ENCODE data around the gene KRT73.

Gene KRT73

GRCh38 chr12:52618216-52618615 lies at the start of gene KRT73:
Gene KRT73 (minus strand): TSS chr12:52618559. CDS start chr12:52618524, 35 bp downstream.
- no peak for FAIRE-seq
- DNase-seq (ENCODE audit: low spot score): no peak

- DNase-seq (ENCODE audit: low spot score): no peak
- no peak for FAIRE-seq
Observed at GRCh38 chr12:52667931-52668330, 49.6 kb upstream of the KRT73 start.

- DNase-seq (ENCODE audit: low spot score) (no peak), FAIRE-seq (no peak)
Observed at GRCh38 chr12:52667509-52667908, 49.1 kb upstream of the KRT73 start.

GRCh38 chr12:52666471-52666870 lies 48.1 kb upstream of the KRT73 start:
- FAIRE-seq (no peak), DNase-seq (ENCODE audit: low spot score) (no peak)

GRCh38 chr12:52663420-52663819 lies 45.1 kb upstream of the KRT73 start:
- DNase-seq (ENCODE audit: low spot score) (no peak), FAIRE-seq (no peak)

- FAIRE-seq (no peak), DNase-seq (ENCODE audit: low spot score) (no peak)
Observed at GRCh38 chr12:52662918-52663229, 44.5 kb upstream of the KRT73 start.

- DNase-seq (ENCODE audit: low spot score) (no peak), FAIRE-seq (no peak)
Observed at GRCh38 chr12:52662093-52662917, 43.9 kb upstream of the KRT73 start.

- DNase-seq (ENCODE audit: low spot score) (no peak), FAIRE-seq (no peak)
Observed at GRCh38 chr12:52661668-52662067, 43.3 kb upstream of the KRT73 start.

GRCh38 chr12:52660934-52661499 lies 42.7 kb upstream of the KRT73 start:
- DNase-seq (ENCODE audit: low spot score) (no peak), FAIRE-seq (no peak)

GRCh38 chr12:52659951-52660350 lies 41.6 kb upstream of the KRT73 start:
- DNase-seq (ENCODE audit: low spot score): no peak
- FAIRE-seq: no peak

GRCh38 chr12:52659395-52659794 lies 41.0 kb upstream of the KRT73 start:
- FAIRE-seq: no peak
- DNase-seq (ENCODE audit: low spot score): no peak

- DNase-seq (ENCODE audit: low spot score) (no peak), FAIRE-seq (no peak)
Observed at GRCh38 chr12:52658196-52658595, 39.8 kb upstream of the KRT73 start.

GRCh38 chr12:52657250-52657902 lies 39.0 kb upstream of the KRT73 start:
- DNase-seq (ENCODE audit: low spot score): no peak
- FAIRE-seq: no peak

GRCh38 chr12:52656616-52657015 lies 38.3 kb upstream of the KRT73 start:
- FAIRE-seq (no peak), DNase-seq (ENCODE audit: low spot score) (no peak)

GRCh38 chr12:52655720-52656124 lies 37.4 kb upstream of the KRT73 start:
- FAIRE-seq (no peak), DNase-seq (ENCODE audit: low spot score) (peak; percentile 29)

- FAIRE-seq: no peak
- DNase-seq (ENCODE audit: low spot score): no peak
Observed at GRCh38 chr12:52655251-52655650, 36.9 kb upstream of the KRT73 start.

GRCh38 chr12:52651726-52652261 lies 33.4 kb upstream of the KRT73 start, which contains the start of gene KRT2:
Gene KRT2 (minus strand): TSS chr12:52652211. CDS start chr12:52652142, 69 bp downstream.
- DNase-seq (ENCODE audit: low spot score) (no peak), FAIRE-seq (no peak)

GRCh38 chr12:52650520-52651081 lies 32.2 kb upstream of the KRT73 start:
- FAIRE-seq (no peak), DNase-seq (ENCODE audit: low spot score) (peak; percentile 49)

- FAIRE-seq (no peak), DNase-seq (ENCODE audit: low spot score) (no peak)
Observed at GRCh38 chr12:52649066-52649465, 30.7 kb upstream of the KRT73 start.

GRCh38 chr12:52648012-52648550 lies 29.7 kb upstream of the KRT73 start:
- FAIRE-seq: no peak
- DNase-seq (ENCODE audit: low spot score): no peak

GRCh38 chr12:52647601-52648000 lies 29.2 kb upstream of the KRT73 start:
- FAIRE-seq: no peak

GRCh38 chr12:52646613-52647012 lies 28.3 kb upstream of the KRT73 start:
- FAIRE-seq (no peak), DNase-seq (ENCODE audit: low spot score) (no peak)

More at GRCh38 chr12:52647601-52648000, 29.2 kb upstream of the KRT73 start:
- DNase-seq (ENCODE audit: low spot score): no peak

Measured in RCC 7860 (cell line).